Endothelial cell of umbilical vein (primary cell): ENCODE results near the gene ZNF462. TPM values are rescaled to one million over a fixed set of nuclear protein-coding genes. Genes with fewer than 3 reads are reported as not detected.

Experiments used
- BruUV-seq: library from RNA; stranded (reverse); fragments of 400-500 nt; replicated peaks from 2 replicates; lab custom pipeline; 2021; lab: Mats Ljungman, UMichigan
- CTCF ChIA-PET: fragments of 300-600, 350-600 bp; sonication (Branson Sonifier 250); formaldehyde crosslinking; loops from one replicate; lab custom pipeline; 2021; ENCODE audit warnings: antibody characterized with exemption, inconsistent platforms; lab: Charles Lee
- POLR2A ChIA-PET: fragments of 300-600, 350-600 bp; sonication (Branson Sonifier 250); formaldehyde crosslinking; loops from one replicate; lab custom pipeline; 2021; ENCODE audit warnings: antibody characterized with exemption, inconsistent platforms; lab: Charles Lee
- DNase-seq: peaks from one replicate; pipeline ENCODE4 v3.0.0-alpha.2; 2011; ENCODE audit warnings: low read depth, low spot score
- FAIRE-seq: peaks from 2 replicates; lab custom pipeline; 2011; peaks lifted over from hg19 to GRCh38; lab: Jason Lieb, UNC
- H2AFZ ChIP-seq: 2 replicates; pipeline ENCODE4 v1.6.0; 2012; ENCODE audit warnings: low read depth, low read length, control low read depth, inconsistent platforms
- H3K27ac ChIP-seq: 2 replicates; pipeline ENCODE4 v1.5.1; 2011; ENCODE audit warnings: low read depth, mild to moderate bottlenecking, control low read depth, low read length, moderate library complexity; ENCODE audit not compliant: insufficient read depth
- H3K27me3 ChIP-seq, 2 experiments: 2 replicates each; pipeline versions ENCODE4 v1.6.0 to v1.6.1; 2011; ENCODE audit warnings: low read length in 2 of 2, mixed read lengths in 1 of 2; ENCODE audit not compliant: control insufficient read depth in 2 of 2, insufficient read depth in 2 of 2
- H3K36me3 ChIP-seq, 2 experiments: 2 replicates in 1 of 2; 3 replicates in 1 of 2; pipeline ENCODE4 v1.5.1; 2011; ENCODE audit warnings: low read length in 2 of 2, mild to moderate bottlenecking in 1 of 2, moderate library complexity in 1 of 2; ENCODE audit not compliant: control insufficient read depth in 2 of 2, insufficient read depth in 2 of 2; ENCODE audit errors: extremely low read depth in 1 of 2
- H3K4me1 ChIP-seq: 3 replicates; pipeline ENCODE4 v1.5.1; 2011; ENCODE audit warnings: mild to moderate bottlenecking, low read length; ENCODE audit not compliant: control insufficient read depth, insufficient read depth; ENCODE audit errors: extremely low read depth
- H3K4me2 ChIP-seq: 2 replicates; pipeline ENCODE4 v1.6.1; 2011; ENCODE audit warnings: low read length, control low read depth, mixed read lengths; ENCODE audit not compliant: insufficient read depth
- H3K4me3 ChIP-seq, 3 experiments: fragments of 200-600 bp in 1 of 3; sonication (generic), shearing (Covaris generic) in 1 of 3; replicated peaks in 1 of 3; 2 replicates each; pipeline ENCODE4 v1.5.1; 2011 to 2016; ENCODE audit warnings: control low read depth in 3 of 3, low read length in 3 of 3, mild to moderate bottlenecking in 2 of 3, inconsistent platforms in 1 of 3, low read depth in 1 of 3, moderate library complexity in 1 of 3; ENCODE audit not compliant: insufficient read depth in 1 of 3
- H3K79me2 ChIP-seq: 2 replicates; pipeline ENCODE4 v1.6.0; 2012; ENCODE audit warnings: low read length, inconsistent platforms; ENCODE audit not compliant: control insufficient read depth, insufficient read depth
- H3K9ac ChIP-seq: replicated peaks from 2 replicates; pipeline ENCODE3; 2011; ENCODE audit warnings: low read length, control low read depth; ENCODE audit not compliant: insufficient read depth; ENCODE audit errors: extremely low read depth
- H3K9me1 ChIP-seq: replicated peaks from 3 replicates; pipeline ENCODE4 v1.6.0; 2011; ENCODE audit warnings: mild to moderate bottlenecking, low read length; ENCODE audit not compliant: control insufficient read depth, insufficient read depth; ENCODE audit errors: extremely low read depth
- H3K9me3 ChIP-seq: replicated peaks from 2 replicates; pipeline ENCODE4 v1.5.1; 2012; ENCODE audit warnings: low read length, inconsistent platforms; ENCODE audit not compliant: control insufficient read depth, insufficient read depth
- H4K20me1 ChIP-seq: replicated peaks from 2 replicates; pipeline ENCODE3; 2011; ENCODE audit warnings: mild to moderate bottlenecking, low read length; ENCODE audit not compliant: control insufficient read depth, insufficient read depth; ENCODE audit errors: extremely low read depth
- CTCF ChIP-seq, 2 donors: IDR thresholded peaks; 1 replicate in 1 of 2; 2 replicates in 1 of 2; pipeline ENCODE4 v1.5.1; 2011; ENCODE audit warnings: low read length in 2 of 2, mild to moderate bottlenecking in 2 of 2, moderate library complexity in 2 of 2, control low read depth in 1 of 2, inconsistent platforms in 1 of 2, low read depth in 1 of 2; ENCODE audit not compliant: insufficient read depth in 1 of 2; ENCODE audit errors: extremely low read depth in 1 of 2
- EZH2 ChIP-seq: IDR thresholded peaks from 2 replicates; pipeline ENCODE4 v1.6.1; 2012; ENCODE audit warnings: borderline replicate concordance, low read depth, mild to moderate bottlenecking, moderate library complexity, low read length, inconsistent platforms; ENCODE audit not compliant: severe bottlenecking
- FOS ChIP-seq: IDR thresholded peaks from 2 replicates; pipeline ENCODE4 v1.6.1; 2011; ENCODE audit warnings: mild to moderate bottlenecking, low read length, moderate library complexity, borderline replicate concordance; ENCODE audit not compliant: insufficient read depth
- GATA2 ChIP-seq: IDR thresholded peaks from 2 replicates; pipeline ENCODE4 v1.7.0; 2011; ENCODE audit warnings: low read depth, mild to moderate bottlenecking, moderate library complexity, mixed read lengths, low read length; ENCODE audit not compliant: insufficient read length, insufficient read depth
- JUN ChIP-seq: IDR thresholded peaks from 2 replicates; pipeline ENCODE4 v1.6.1; 2011; ENCODE audit warnings: borderline replicate concordance, low read depth; ENCODE audit not compliant: insufficient read length, insufficient read depth
- MAX ChIP-seq: IDR thresholded peaks from 2 replicates; pipeline ENCODE4 v1.6.1; 2011; ENCODE audit not compliant: insufficient read depth, insufficient read length
- MYC ChIP-seq: IDR thresholded peaks from one replicate; pipeline ENCODE4 v1.6.1; 2011; ENCODE audit warnings: mild to moderate bottlenecking, low read depth, low read length
- POLR2A ChIP-seq: IDR thresholded peaks from 2 replicates; pipeline ENCODE4 v1.6.1; 2012; ENCODE audit warnings: low read depth, mild to moderate bottlenecking, control low read depth, low read length
- POLR2AphosphoS5 ChIP-seq: IDR thresholded peaks from 2 replicates; pipeline ENCODE4 v1.6.1; 2012; ENCODE audit warnings: low read depth, mild to moderate bottlenecking, control low read depth, low read length, moderate library complexity; ENCODE audit not compliant: insufficient read depth
- dilution Hi-C: fragments of 300-500 bp; cut with MboI; formaldehyde crosslinking; loops from one replicate; pipeline ENCODE4 v1.15.0; 2019; ENCODE audit warnings: low sequenced_read_pairs; ENCODE audit not compliant: extremely low pct_ligation_motif_present
- intact Hi-C: fragments of 100-400 bp; cut with micrococcal nuclease; formaldehyde crosslinking; loops from one replicate; pipeline ENCODE4 v1.10.0; 2022
- polyA plus RNA-seq, 4 experiments: library from polyadenylated mRNA; depleted of rRNA in 3 of 4; stranded (reverse) in 3 of 4; unstranded in 1 of 4; fragments of >200 nt; gene quantifications; 2 replicates each; pipeline versions ENCODE4 v1.2.1 to v1.2.3, GENCODE V29; 2011 to 2012; ENCODE audit warnings: missing spikeins in 1 of 4
- total RNA-seq: library from RNA; stranded (reverse); gene quantifications from 2 replicates; pipeline ENCODE4 v1.2.3, GENCODE V29; 2021

The ZNF462 gene
- total and polyA plus RNA-seq, 2 donors (not counting 3 experiments of a cell fraction or from before 2014, with no cell fraction given), result 6.2 to 24.7 TPM

GRCh38 chr9:106880081-106880480 lies 17.1 kb downstream of the ZNF462 start:
- dilution Hi-C loops, result no loop called here
- no peak for TF ChIP-seq MYC
- no peak for TF ChIP-seq FOS
- no peak for TF ChIP-seq POLR2A
- TF ChIP-seq GATA2, result no peak
- TF ChIP-seq EZH2, result no peak
- no peak for TF ChIP-seq JUN
- TF ChIP-seq CTCF (IDR thresholded peaks at IDR 0.05; ENCODE audit: extremely low read depth in 1 of 2, insufficient read depth in 1 of 2, low read depth in 1 of 2, low read length in 2 of 2), result no peak
- no peak for TF ChIP-seq POLR2AphosphoS5
- TF ChIP-seq MAX, result no peak
- H2AFZ ChIP-seq, result no peak overlapping the region
- no peaks in the 10 kb centered on the region for H3K27me3 ChIP-seq
- intact Hi-C loops, result no loop called here
- FAIRE-seq (no peak), DNase-seq (no peak)
- no peaks in the 10 kb centered on the region for H3K9me3 ChIP-seq
- peaks cover 17% of the 10 kb centered on the region for H3K4me1 ChIP-seq
- no peak overlapping the region for H3K4me3 ChIP-seq
- no peak overlapping the region for H3K9ac ChIP-seq
- POLR2A ChIA-PET, result no interaction called here
- no peaks in the 10 kb centered on the region for H3K36me3 ChIP-seq
- no peak overlapping the region for H3K4me2 ChIP-seq
- no TSS peak for BruUV-seq
- H3K79me2 ChIP-seq, result peaks cover 2% of the 10 kb centered on the region
- no peaks in the 10 kb centered on the region for H3K9me1 ChIP-seq
- H4K20me1 ChIP-seq, result no peaks in the 10 kb centered on the region
- no peak overlapping the region for H3K27ac ChIP-seq
- CTCF ChIA-PET, result interaction anchor here (1.1 to 2.2 kb wide), 3 partner anchors 9 to 15 kb away, joined by 4 to 9 read pairs (median 4); no protein-coding TSS in a partner anchor
